HEK293 (cell line): ENCODE data around the gene CREBBP.

Experiments used
- CTCF ChIA-PET: fragments of 350-600 bp; formaldehyde crosslinking; extraction: SDS; loops from one replicate; lab custom pipeline; 2021; ENCODE audit warnings: antibody characterized with exemption; lab: Yijun Ruan, JAX
- POLR2A ChIA-PET: fragments of 300-600 bp; formaldehyde crosslinking; extraction: SDS; loops from one replicate; lab custom pipeline; 2020; ENCODE audit warnings: antibody characterized with exemption, inconsistent platforms; lab: Yijun Ruan, JAX
- H3K27ac ChIP-seq: fragments of 200-500 bp; sonication (Bioruptor generic); 2 replicates; pipeline ENCODE4 v1.5.1; 2014; ENCODE audit warnings: low read depth, low read length, control low read depth, inconsistent platforms; ENCODE audit errors: extremely low read depth
- H3K36me3 ChIP-seq, 2 experiments: fragments of 200-500 bp in 1 of 2; sonication (Bioruptor generic) in 1 of 2; 1 replicate in 1 of 2; 2 replicates in 1 of 2; pipeline ENCODE4 v1.5.1; 2014 to 2017; ENCODE audit warnings: inconsistent platforms in 2 of 2, low read length in 2 of 2; ENCODE audit not compliant: control insufficient read depth in 2 of 2, insufficient read depth in 1 of 2
- H3K4me1 ChIP-seq: fragments of 200-500 bp; sonication (Bioruptor generic); 2 replicates; pipeline ENCODE4 v1.5.1; 2014; ENCODE audit warnings: mild to moderate bottlenecking, low read length, inconsistent platforms; ENCODE audit not compliant: control insufficient read depth, insufficient read depth
- H3K4me3 ChIP-seq: 2 replicates; pipeline ENCODE4 v1.5.1; 2011; ENCODE audit warnings: low read depth, mild to moderate bottlenecking, control low read depth, low read length, moderate library complexity
- H3K9me3 ChIP-seq: fragments of 200-500 bp; sonication (Bioruptor generic); 2 replicates; pipeline ENCODE4 v1.5.1; 2014; ENCODE audit warnings: low read depth, low read length, inconsistent platforms; ENCODE audit not compliant: control insufficient read depth, insufficient read depth
- TRIM28 ChIP-seq: IDR thresholded peaks from 2 replicates; pipeline ENCODE4 v1.6.1; 2011; ENCODE audit warnings: low read length, control low read depth, borderline replicate concordance
- YY2 ChIP-seq: fragments of 450-650 bp; formaldehyde crosslinking; IDR thresholded peaks from 2 replicates; pipeline ENCODE4 v1.5.1; 2016; ENCODE audit warnings: missing biosample characterization, missing genetic modification characterization
- ZBTB1 ChIP-seq: fragments of 450-650 bp; formaldehyde crosslinking; IDR thresholded peaks from 2 replicates; pipeline ENCODE4 v1.5.1; 2016; ENCODE audit warnings: missing biosample characterization, missing genetic modification characterization
- ZBTB17 ChIP-seq: fragments of 450-650 bp; formaldehyde crosslinking; IDR thresholded peaks from 2 replicates; pipeline ENCODE4 v1.5.1; 2016; ENCODE audit warnings: missing biosample characterization, missing genetic modification characterization
- ZBTB8A ChIP-seq: fragments of 450-650 bp; formaldehyde crosslinking; IDR thresholded peaks from 2 replicates; pipeline ENCODE4 v1.5.1; 2016; ENCODE audit warnings: missing biosample characterization, missing genetic modification characterization
- ZNF585B ChIP-seq: fragments of 450-650 bp; formaldehyde crosslinking; IDR thresholded peaks from 2 replicates; pipeline ENCODE4 v1.5.1; 2016; ENCODE audit warnings: missing biosample characterization, missing genetic modification characterization
- ZNF596 ChIP-seq: fragments of 450-650 bp; IDR thresholded peaks from 2 replicates; pipeline ENCODE4 v1.5.0; 2018; ENCODE audit warnings: missing biosample characterization, mild to moderate bottlenecking, missing genetic modification characterization, moderate library complexity
- ZNF600 ChIP-seq: fragments of 450-650 bp; formaldehyde crosslinking; IDR thresholded peaks from 2 replicates; pipeline ENCODE4 v1.5.1; 2016; ENCODE audit warnings: missing biosample characterization, missing genetic modification characterization
- ZNF629 ChIP-seq: fragments of 450-650 bp; formaldehyde crosslinking; IDR thresholded peaks from 2 replicates; pipeline ENCODE4 v1.5.1; 2017; ENCODE audit warnings: missing biosample characterization, missing genetic modification characterization
- ZXDB ChIP-seq: fragments of 450-650 bp; formaldehyde crosslinking; IDR thresholded peaks from 2 replicates; pipeline ENCODE4 v1.5.1; 2016; ENCODE audit warnings: missing biosample characterization, missing genetic modification characterization
- TF ChIP-seq, protein P1 (sequence below): fragments of 450-650 bp; formaldehyde crosslinking; IDR thresholded peaks from 2 replicates; pipeline ENCODE4 v1.5.1; 2016; ENCODE audit warnings: missing biosample characterization, missing genetic modification characterization
- TF ChIP-seq, protein P2 (sequence below): fragments of 450-650 bp; formaldehyde crosslinking; IDR thresholded peaks from 2 replicates; pipeline ENCODE4 v1.5.1; 2016; ENCODE audit warnings: missing biosample characterization, missing genetic modification characterization
- TF ChIP-seq, protein P3 (sequence below): fragments of 450-650 bp; formaldehyde crosslinking; IDR thresholded peaks from 2 replicates; pipeline ENCODE4 v1.5.1; 2016; ENCODE audit warnings: missing biosample characterization, missing genetic modification characterization
- TF ChIP-seq, protein P4 (sequence below): fragments of 450-650 bp; formaldehyde crosslinking; IDR thresholded peaks from 2 replicates; pipeline ENCODE4 v1.5.1; 2016; ENCODE audit warnings: missing biosample characterization, missing genetic modification characterization, borderline replicate concordance
- TF ChIP-seq, protein P5 (sequence below): fragments of 450-650 bp; formaldehyde crosslinking; IDR thresholded peaks from 2 replicates; pipeline ENCODE4 v1.5.1; 2016; ENCODE audit warnings: missing biosample characterization, missing genetic modification characterization
- TF ChIP-seq, protein P6 (sequence below): fragments of 450-650 bp; formaldehyde crosslinking; IDR thresholded peaks from 2 replicates; pipeline ENCODE4 v1.5.1; 2016; ENCODE audit warnings: missing biosample characterization, missing genetic modification characterization

CREBBP gene

DNA sequence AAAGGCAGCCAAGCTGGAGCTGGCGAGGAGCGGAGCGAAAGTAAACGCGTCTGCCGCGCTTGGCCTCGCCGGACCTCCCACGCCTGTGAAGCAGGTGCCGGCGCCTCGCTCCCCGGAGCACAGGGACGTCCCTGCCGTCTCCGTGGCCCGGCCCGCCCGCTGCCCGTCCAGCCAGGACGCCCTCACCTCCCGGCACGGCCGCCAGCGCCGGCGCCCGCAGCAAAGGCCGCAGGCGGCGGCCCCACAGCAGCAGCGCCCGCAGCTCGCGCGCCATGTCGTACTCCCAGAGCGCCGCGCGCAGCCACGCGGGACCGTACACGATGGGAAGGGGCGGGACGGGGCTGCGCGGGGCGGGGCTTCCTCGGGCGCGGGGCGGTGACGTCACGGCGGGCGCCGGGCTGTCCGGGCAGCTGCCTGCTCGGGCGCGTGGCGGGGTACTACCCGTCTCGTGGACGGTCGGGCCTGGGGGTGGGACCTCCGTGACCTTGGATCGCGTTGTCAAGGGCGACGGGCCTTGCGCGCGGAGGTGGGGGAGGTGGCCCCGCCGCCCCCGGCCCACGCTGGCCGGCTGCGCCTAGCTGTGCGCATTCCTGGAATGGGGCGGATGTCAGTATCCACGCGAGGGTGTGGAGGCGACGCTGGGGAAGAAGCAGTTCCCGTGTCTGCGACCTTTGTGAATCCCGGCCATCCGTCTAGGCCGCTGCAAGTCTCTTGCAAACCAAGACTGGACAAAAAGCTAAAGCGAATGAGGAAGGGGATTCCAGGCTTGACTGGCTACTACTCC lies 163.1 kb downstream of the CREBBP start, which contains the start of gene TRAP1 (continued):
- TF ChIP-seq, protein P1, sequence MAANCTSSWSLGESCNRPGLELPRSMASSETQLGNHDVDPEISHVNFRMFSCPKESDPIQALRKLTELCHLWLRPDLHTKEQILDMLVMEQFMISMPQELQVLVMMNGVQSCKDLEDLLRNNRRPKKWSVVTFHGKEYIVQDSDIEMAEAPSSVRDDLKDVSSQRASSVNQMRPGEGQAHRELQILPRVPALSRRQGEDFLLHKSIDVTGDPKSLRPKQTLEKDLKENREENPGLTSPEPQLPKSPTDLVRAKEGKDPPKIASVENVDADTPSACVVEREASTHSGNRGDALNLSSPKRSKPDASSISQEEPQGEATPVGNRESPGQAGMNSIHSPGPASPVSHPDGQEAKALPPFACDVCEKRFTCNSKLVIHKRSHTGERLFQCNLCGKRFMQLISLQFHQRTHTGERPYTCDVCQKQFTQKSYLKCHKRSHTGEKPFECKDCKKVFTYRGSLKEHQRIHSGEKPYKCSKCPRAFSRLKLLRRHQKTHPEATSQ (tag by site-specific recombination) = 0 out of 2 replicates have a peak, but pooled peaks have one; percentile 45
- no peak for TF ChIP-seq ZNF585B
- TF ChIP-seq ZBTB1 (tag by site-specific recombination) = peak; percentile 82; the same call in 1 of the 2 replicates
- TF ChIP-seq ZXDB (tag by site-specific recombination) = peak; percentile 40; the same call in 1 of the 2 replicates
- peak; percentile 66 for TF ChIP-seq ZNF629 (tag by site-specific recombination)
- TF ChIP-seq YY2 (tag by site-specific recombination) = no peak
- TF ChIP-seq, protein P2, sequence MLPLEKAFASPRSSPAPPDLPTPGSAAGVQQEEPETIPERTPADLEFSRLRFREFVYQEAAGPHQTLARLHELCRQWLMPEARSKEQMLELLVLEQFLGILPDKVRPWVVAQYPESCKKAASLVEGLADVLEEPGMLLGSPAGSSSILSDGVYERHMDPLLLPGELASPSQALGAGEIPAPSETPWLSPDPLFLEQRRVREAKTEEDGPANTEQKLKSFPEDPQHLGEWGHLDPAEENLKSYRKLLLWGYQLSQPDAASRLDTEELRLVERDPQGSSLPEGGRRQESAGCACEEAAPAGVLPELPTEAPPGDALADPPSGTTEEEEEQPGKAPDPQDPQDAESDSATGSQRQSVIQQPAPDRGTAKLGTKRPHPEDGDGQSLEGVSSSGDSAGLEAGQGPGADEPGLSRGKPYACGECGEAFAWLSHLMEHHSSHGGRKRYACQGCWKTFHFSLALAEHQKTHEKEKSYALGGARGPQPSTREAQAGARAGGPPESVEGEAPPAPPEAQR (tag by site-specific recombination) = no peak

DNA sequence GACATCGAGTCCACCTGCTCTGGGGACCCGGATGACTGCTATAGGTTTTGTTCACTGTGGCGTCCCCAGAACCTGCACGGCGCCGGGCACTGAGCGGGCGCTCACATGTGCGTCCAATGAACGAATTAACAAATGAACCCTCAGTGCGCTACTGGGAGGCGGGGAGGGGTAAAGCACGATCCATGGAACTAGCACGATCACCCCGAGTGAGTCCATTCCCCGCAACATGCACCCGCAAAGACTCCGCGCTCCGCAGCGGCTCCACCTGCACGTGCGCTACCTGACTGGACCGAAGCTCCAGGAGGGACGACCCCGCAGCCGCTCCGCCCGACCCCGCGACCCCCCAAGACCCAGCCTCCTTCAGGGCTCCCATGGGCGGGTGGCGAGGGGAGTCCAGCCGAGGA lies 163.7 kb downstream of the CREBBP start:
- ChIA-PET POLR2A (interaction anchor here (0.6 to 1.6 kb wide), 4 partner anchors 26 to 379 kb away, joined by 3 to 6 read pairs (median 4); no protein-coding TSS in a partner anchor), CTCF (no interaction called here)
- TF ChIP-seq, protein P3, sequence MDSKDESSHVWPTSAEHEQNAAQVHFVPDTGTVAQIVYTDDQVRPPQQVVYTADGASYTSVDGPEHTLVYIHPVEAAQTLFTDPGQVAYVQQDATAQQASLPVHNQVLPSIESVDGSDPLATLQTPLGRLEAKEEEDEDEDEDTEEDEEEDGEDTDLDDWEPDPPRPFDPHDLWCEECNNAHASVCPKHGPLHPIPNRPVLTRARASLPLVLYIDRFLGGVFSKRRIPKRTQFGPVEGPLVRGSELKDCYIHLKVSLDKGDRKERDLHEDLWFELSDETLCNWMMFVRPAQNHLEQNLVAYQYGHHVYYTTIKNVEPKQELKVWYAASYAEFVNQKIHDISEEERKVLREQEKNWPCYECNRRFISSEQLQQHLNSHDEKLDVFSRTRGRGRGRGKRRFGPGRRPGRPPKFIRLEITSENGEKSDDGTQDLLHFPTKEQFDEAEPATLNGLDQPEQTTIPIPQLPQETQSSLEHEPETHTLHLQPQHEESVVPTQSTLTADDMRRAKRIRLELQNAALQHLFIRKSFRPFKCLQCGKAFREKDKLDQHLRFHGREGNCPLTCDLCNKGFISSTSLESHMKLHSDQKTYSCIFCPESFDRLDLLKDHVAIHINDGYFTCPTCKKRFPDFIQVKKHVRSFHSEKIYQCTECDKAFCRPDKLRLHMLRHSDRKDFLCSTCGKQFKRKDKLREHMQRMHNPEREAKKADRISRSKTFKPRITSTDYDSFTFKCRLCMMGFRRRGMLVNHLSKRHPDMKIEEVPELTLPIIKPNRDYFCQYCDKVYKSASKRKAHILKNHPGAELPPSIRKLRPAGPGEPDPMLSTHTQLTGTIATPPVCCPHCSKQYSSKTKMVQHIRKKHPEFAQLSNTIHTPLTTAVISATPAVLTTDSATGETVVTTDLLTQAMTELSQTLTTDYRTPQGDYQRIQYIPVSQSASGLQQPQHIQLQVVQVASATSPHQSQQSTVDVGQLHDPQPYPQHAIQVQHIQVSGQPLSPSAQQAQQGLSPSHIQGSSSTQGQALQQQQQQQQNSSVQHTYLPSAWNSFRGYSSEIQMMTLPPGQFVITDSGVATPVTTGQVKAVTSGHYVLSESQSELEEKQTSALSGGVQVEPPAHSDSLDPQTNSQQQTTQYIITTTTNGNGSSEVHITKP (tag by site-specific recombination) = peak; percentile 73
- TF ChIP-seq ZNF600 (tag by site-specific recombination) (0 out of 2 replicates have a peak, but pooled peaks have one; percentile 39), ZBTB17 (peak; percentile 56; the same call in 1 of the 2 replicates), TRIM28 (no peak), ZBTB8A (tag by site-specific recombination) (peak; percentile 48), ZNF596 (no peak)
- TF ChIP-seq, protein P4, sequence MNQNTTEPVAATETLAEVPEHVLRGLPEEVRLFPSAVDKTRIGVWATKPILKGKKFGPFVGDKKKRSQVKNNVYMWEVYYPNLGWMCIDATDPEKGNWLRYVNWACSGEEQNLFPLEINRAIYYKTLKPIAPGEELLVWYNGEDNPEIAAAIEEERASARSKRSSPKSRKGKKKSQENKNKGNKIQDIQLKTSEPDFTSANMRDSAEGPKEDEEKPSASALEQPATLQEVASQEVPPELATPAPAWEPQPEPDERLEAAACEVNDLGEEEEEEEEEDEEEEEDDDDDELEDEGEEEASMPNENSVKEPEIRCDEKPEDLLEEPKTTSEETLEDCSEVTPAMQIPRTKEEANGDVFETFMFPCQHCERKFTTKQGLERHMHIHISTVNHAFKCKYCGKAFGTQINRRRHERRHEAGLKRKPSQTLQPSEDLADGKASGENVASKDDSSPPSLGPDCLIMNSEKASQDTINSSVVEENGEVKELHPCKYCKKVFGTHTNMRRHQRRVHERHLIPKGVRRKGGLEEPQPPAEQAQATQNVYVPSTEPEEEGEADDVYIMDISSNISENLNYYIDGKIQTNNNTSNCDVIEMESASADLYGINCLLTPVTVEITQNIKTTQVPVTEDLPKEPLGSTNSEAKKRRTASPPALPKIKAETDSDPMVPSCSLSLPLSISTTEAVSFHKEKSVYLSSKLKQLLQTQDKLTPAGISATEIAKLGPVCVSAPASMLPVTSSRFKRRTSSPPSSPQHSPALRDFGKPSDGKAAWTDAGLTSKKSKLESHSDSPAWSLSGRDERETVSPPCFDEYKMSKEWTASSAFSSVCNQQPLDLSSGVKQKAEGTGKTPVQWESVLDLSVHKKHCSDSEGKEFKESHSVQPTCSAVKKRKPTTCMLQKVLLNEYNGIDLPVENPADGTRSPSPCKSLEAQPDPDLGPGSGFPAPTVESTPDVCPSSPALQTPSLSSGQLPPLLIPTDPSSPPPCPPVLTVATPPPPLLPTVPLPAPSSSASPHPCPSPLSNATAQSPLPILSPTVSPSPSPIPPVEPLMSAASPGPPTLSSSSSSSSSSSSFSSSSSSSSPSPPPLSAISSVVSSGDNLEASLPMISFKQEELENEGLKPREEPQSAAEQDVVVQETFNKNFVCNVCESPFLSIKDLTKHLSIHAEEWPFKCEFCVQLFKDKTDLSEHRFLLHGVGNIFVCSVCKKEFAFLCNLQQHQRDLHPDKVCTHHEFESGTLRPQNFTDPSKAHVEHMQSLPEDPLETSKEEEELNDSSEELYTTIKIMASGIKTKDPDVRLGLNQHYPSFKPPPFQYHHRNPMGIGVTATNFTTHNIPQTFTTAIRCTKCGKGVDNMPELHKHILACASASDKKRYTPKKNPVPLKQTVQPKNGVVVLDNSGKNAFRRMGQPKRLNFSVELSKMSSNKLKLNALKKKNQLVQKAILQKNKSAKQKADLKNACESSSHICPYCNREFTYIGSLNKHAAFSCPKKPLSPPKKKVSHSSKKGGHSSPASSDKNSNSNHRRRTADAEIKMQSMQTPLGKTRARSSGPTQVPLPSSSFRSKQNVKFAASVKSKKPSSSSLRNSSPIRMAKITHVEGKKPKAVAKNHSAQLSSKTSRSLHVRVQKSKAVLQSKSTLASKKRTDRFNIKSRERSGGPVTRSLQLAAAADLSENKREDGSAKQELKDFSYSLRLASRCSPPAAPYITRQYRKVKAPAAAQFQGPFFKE (tag by site-specific recombination) = 0 out of 2 replicates have a peak, but pooled peaks have one; percentile 53
- TF ChIP-seq, protein P5, sequence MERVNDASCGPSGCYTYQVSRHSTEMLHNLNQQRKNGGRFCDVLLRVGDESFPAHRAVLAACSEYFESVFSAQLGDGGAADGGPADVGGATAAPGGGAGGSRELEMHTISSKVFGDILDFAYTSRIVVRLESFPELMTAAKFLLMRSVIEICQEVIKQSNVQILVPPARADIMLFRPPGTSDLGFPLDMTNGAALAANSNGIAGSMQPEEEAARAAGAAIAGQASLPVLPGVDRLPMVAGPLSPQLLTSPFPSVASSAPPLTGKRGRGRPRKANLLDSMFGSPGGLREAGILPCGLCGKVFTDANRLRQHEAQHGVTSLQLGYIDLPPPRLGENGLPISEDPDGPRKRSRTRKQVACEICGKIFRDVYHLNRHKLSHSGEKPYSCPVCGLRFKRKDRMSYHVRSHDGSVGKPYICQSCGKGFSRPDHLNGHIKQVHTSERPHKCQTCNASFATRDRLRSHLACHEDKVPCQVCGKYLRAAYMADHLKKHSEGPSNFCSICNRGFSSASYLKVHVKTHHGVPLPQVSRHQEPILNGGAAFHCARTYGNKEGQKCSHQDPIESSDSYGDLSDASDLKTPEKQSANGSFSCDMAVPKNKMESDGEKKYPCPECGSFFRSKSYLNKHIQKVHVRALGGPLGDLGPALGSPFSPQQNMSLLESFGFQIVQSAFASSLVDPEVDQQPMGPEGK (tag by site-specific recombination) = peak; percentile 13; the same call in 1 of the 2 replicates
- TF ChIP-seq, protein P6, sequence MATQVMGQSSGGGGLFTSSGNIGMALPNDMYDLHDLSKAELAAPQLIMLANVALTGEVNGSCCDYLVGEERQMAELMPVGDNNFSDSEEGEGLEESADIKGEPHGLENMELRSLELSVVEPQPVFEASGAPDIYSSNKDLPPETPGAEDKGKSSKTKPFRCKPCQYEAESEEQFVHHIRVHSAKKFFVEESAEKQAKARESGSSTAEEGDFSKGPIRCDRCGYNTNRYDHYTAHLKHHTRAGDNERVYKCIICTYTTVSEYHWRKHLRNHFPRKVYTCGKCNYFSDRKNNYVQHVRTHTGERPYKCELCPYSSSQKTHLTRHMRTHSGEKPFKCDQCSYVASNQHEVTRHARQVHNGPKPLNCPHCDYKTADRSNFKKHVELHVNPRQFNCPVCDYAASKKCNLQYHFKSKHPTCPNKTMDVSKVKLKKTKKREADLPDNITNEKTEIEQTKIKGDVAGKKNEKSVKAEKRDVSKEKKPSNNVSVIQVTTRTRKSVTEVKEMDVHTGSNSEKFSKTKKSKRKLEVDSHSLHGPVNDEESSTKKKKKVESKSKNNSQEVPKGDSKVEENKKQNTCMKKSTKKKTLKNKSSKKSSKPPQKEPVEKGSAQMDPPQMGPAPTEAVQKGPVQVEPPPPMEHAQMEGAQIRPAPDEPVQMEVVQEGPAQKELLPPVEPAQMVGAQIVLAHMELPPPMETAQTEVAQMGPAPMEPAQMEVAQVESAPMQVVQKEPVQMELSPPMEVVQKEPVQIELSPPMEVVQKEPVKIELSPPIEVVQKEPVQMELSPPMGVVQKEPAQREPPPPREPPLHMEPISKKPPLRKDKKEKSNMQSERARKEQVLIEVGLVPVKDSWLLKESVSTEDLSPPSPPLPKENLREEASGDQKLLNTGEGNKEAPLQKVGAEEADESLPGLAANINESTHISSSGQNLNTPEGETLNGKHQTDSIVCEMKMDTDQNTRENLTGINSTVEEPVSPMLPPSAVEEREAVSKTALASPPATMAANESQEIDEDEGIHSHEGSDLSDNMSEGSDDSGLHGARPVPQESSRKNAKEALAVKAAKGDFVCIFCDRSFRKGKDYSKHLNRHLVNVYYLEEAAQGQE = 0 out of 2 replicates have a peak, but pooled peaks have one; percentile 17

More for the DNA sequence above, 163.7 kb downstream of the CREBBP start:
- Histone ChIP-seq H3K4me3 (peak overlapping the region; percentile 68), H3K27ac (peak overlapping the region; percentile 80), H3K36me3 (peaks cover 4 to 23% of the 10 kb centered on the region in 2 experiments; a peak in 2 of 3 replicates), H3K4me1 (no peaks in the 10 kb centered on the region), H3K9me3 (no peaks in the 10 kb centered on the region)
